WERI-Rb-1 (cell line): ENCODE measurements around the gene KHK.

Experiments
- DNase-seq: peaks from one replicate; pipeline ENCODE4 v3.0.0-alpha.2; 2020
- H3K27ac ChIP-seq: fragments of 250-450 bp; sonication (Bioruptor Pico); 2 replicates; pipeline ENCODE4 v1.5.1; 2020; ENCODE audit warnings: mild to moderate bottlenecking, moderate library complexity
- H3K27me3 ChIP-seq: fragments of 250-450 bp; sonication (Bioruptor Pico); 2 replicates; pipeline ENCODE4 v1.5.1; 2021; ENCODE audit warnings: mild to moderate bottlenecking, low read depth, moderate library complexity; ENCODE audit not compliant: insufficient read depth, severe bottlenecking
- H3K36me3 ChIP-seq: fragments of 250-450 bp; sonication (Bioruptor Pico); 2 replicates; pipeline ENCODE4 v1.5.1; 2020; ENCODE audit warnings: mild to moderate bottlenecking, moderate library complexity
- H3K4me3 ChIP-seq: 2 replicates; pipeline ENCODE4 v1.5.1; 2011; ENCODE audit warnings: low read depth, mild to moderate bottlenecking, control low read depth, low read length
- H3K9me3 ChIP-seq: fragments of 250-450 bp; sonication (Bioruptor Pico); 2 replicates; pipeline ENCODE4 v1.5.1; 2021; ENCODE audit warnings: mild to moderate bottlenecking, moderate library complexity; ENCODE audit not compliant: severe bottlenecking
- CTCF ChIP-seq: IDR thresholded peaks from 2 replicates; pipeline ENCODE4 v1.5.1; 2011; ENCODE audit warnings: low read depth, mild to moderate bottlenecking, control low read depth, inconsistent platforms, low read length

Gene KHK

GRCh38 chr2:27130396-27130795, 43.8 kb downstream of the KHK start:
- H3K9me3 ChIP-seq, result no peaks in the 10 kb centered on the region
- no peak for TF ChIP-seq CTCF
- H3K27ac ChIP-seq, result no peak overlapping the region
- H3K4me3 ChIP-seq, result no peak overlapping the region
- H3K36me3 ChIP-seq, result peaks cover 32% of the 10 kb centered on the region
- no peak for DNase-seq
- H3K27me3 ChIP-seq, result no peaks in the 10 kb centered on the region

- Histone ChIP-seq H3K4me3 (no peak overlapping the region), H3K36me3 (peaks cover 32% of the 10 kb centered on the region), H3K27ac (no peak overlapping the region), H3K27me3 (no peaks in the 10 kb centered on the region), H3K9me3 (no peaks in the 10 kb centered on the region)
- no peak for TF ChIP-seq CTCF
- no peak for DNase-seq
Observed at GRCh38 chr2:27131429-27131828, 44.9 kb downstream of the KHK start.

GRCh38 chr2:27133195-27133875, 46.8 kb downstream of the KHK start:
- H3K9me3 ChIP-seq, result no peaks in the 10 kb centered on the region
- peaks cover 32% of the 10 kb centered on the region for H3K36me3 ChIP-seq
- peak overlapping the region; percentile 72 for H3K4me3 ChIP-seq
- H3K27ac ChIP-seq, result peak overlapping the region; percentile 66
- DNase-seq, result no peak
- 0 out of 2 replicates have a peak, but pooled peaks have one; percentile 0 for TF ChIP-seq CTCF
- H3K27me3 ChIP-seq, result no peaks in the 10 kb centered on the region

GRCh38 chr2:27133905-27134780, 47.6 kb downstream of the KHK start, which contains the start of gene PREB:
PREB (minus strand) TSS chr2:27134636; CDS start chr2:27134421, 215 bp downstream.
- TF ChIP-seq CTCF, result peak; percentile 61
- Histone ChIP-seq H3K27ac (peak within 1 kb of the TSS; percentile 66), H3K36me3 (peaks cover 32% of the 10 kb centered on the region), H3K27me3 (no peaks in the 10 kb centered on the region), H3K4me3 (peak within 1 kb of the TSS; percentile 72), H3K9me3 (no peaks in the 10 kb centered on the region)
- DNase-seq, result peak; percentile 100

- H3K9me3 ChIP-seq, result no peaks in the 10 kb centered on the region
- peak overlapping the region; percentile 51 for H3K27ac ChIP-seq
- H3K27me3 ChIP-seq, result no peaks in the 10 kb centered on the region
- no peak for DNase-seq
- H3K4me3 ChIP-seq, result peak overlapping the region; percentile 72
- TF ChIP-seq CTCF, result no peak
- H3K36me3 ChIP-seq, result peaks cover 28% of the 10 kb centered on the region
Observed at GRCh38 chr2:27134781-27135477, 48.4 kb downstream of the KHK start.
